H1 (cell line): ENCODE measurements around the gene APBA2. TPM values are rescaled to one million over a fixed set of nuclear protein-coding genes. Genes with fewer than 3 reads are reported as not detected.
A peak's percentile ranks its signal among the peaks of the same experiment; 100 is the strongest.

Source experiments
- CTCF ChIA-PET: fragments of 300-600 bp; sonication (Branson Sonifier 250); formaldehyde crosslinking; loops from one replicate; lab custom pipeline; 2021; ENCODE audit not compliant: partially characterized antibody; lab: Charles Lee
- POLR2A ChIA-PET: fragments of 300-600 bp; sonication (Branson Sonifier 250); formaldehyde crosslinking; loops from one replicate; lab custom pipeline; 2021; ENCODE audit warnings: inconsistent platforms; ENCODE audit not compliant: partially characterized antibody; lab: Charles Lee
- DNase-seq, 2 experiments: peaks; one replicate each; pipeline versions ENCODE4 v3.0.0 to v3.0.0-alpha.2; 2010 to 2022; ENCODE audit warnings: low spot score in 2 of 2, low read depth in 1 of 2, mixed read lengths in 1 of 2
- FAIRE-seq: peaks from 2 replicates; lab custom pipeline; 2011; peaks lifted over from hg19 to GRCh38; lab: Jason Lieb, UNC
- H2AFZ ChIP-seq: 2 replicates; pipeline ENCODE4 v1.8.1; 2012; ENCODE audit warnings: low read length, inconsistent platforms
- H2AK5ac ChIP-seq: 2 replicates; pipeline ENCODE4 v1.6.1; 2013; ENCODE audit warnings: low read depth, low read length
- H2BK120ac ChIP-seq: replicated peaks from 2 replicates; pipeline ENCODE3; 2013; ENCODE audit warnings: low read depth, low read length, inconsistent platforms
- H2BK12ac ChIP-seq: 2 replicates; pipeline ENCODE4 v1.6.1; 2013; ENCODE audit warnings: low read depth, low read length
- H2BK15ac ChIP-seq: 2 replicates; pipeline ENCODE4 v1.6.1; 2013; ENCODE audit warnings: low read length
- H2BK20ac ChIP-seq: 2 replicates; pipeline ENCODE4 v1.6.1; 2013; ENCODE audit warnings: low read length
- H2BK5ac ChIP-seq: 2 replicates; pipeline ENCODE4 v1.6.1; 2013; ENCODE audit warnings: low read depth, low read length
- H3K14ac ChIP-seq: 2 replicates; pipeline ENCODE4 v1.6.1; 2013; ENCODE audit warnings: inconsistent platforms; ENCODE audit not compliant: insufficient read length
- H3K18ac ChIP-seq: 2 replicates; pipeline ENCODE4 v1.6.1; 2013; ENCODE audit warnings: low read length; ENCODE audit errors: extremely low read depth
- H3K23ac ChIP-seq: 2 replicates; pipeline ENCODE4 v1.6.1; 2013; ENCODE audit warnings: inconsistent platforms; ENCODE audit not compliant: insufficient read length
- H3K23me2 ChIP-seq: 2 replicates; pipeline ENCODE4 v1.6.1; 2013; ENCODE audit warnings: low read depth, low read length
- H3K27ac ChIP-seq: 2 replicates; pipeline ENCODE4 v1.6.1; 2011; ENCODE audit warnings: low read depth, low read length, inconsistent platforms
- H3K27me3 ChIP-seq, 4 experiments: replicated peaks in 1 of 4; 1 replicate in 1 of 4; 2 replicates in 3 of 4; pipeline versions ENCODE4 v1.6.1 to v1.8.1; 2011 to 2013; ENCODE audit warnings: low read length in 3 of 4, mild to moderate bottlenecking in 3 of 4, inconsistent platforms in 2 of 4, mixed read lengths in 2 of 4, moderate library complexity in 1 of 4; ENCODE audit not compliant: control insufficient read depth in 3 of 4, insufficient read depth in 3 of 4; ENCODE audit errors: extremely low read depth in 1 of 4
- H3K36me3 ChIP-seq, 4 experiments: 2 replicates each; pipeline versions ENCODE4 v1.6.1 to v1.8.1; 2011 to 2013; ENCODE audit warnings: mild to moderate bottlenecking in 4 of 4, low read length in 3 of 4, moderate library complexity in 2 of 4, control low read depth in 1 of 4, inconsistent platforms in 1 of 4; ENCODE audit not compliant: insufficient read depth in 4 of 4, control insufficient read depth in 2 of 4
- H3K4ac ChIP-seq: replicated peaks from 2 replicates; pipeline ENCODE3; 2013; ENCODE audit warnings: low read length, low read depth, mixed read lengths, inconsistent platforms; ENCODE audit not compliant: insufficient read length
- H3K4me1 ChIP-seq, 4 experiments: replicated peaks in 1 of 4; 1 replicate in 1 of 4; 2 replicates in 3 of 4; pipeline versions ENCODE4 v1.6.1 to v1.8.1; 2011 to 2013; ENCODE audit warnings: low read length in 3 of 4, inconsistent platforms in 2 of 4, mixed read lengths in 1 of 4; ENCODE audit not compliant: insufficient read depth in 4 of 4, control insufficient read depth in 3 of 4
- H3K4me2 ChIP-seq, 2 experiments: 2 replicates each; pipeline versions ENCODE4 v1.6.1 to v1.8.1; 2011 to 2013; ENCODE audit warnings: low read depth in 2 of 2, low read length in 2 of 2, control low read depth in 1 of 2, inconsistent platforms in 1 of 2, mild to moderate bottlenecking in 1 of 2; ENCODE audit not compliant: insufficient read depth in 1 of 2
- H3K4me3 ChIP-seq, 4 experiments: fragments of 200-600, 300-600 bp in 1 of 4; sonication (generic), shearing (Covaris generic), sonication (Bioruptor Twin) in 1 of 4; 2 replicates each; pipeline versions ENCODE4 v1.5.1 to v1.8.1; 2011 to 2016; ENCODE audit warnings: low read length in 4 of 4, low read depth in 3 of 4, control low read depth in 2 of 4, inconsistent platforms in 2 of 4, mild to moderate bottlenecking in 2 of 4, mixed read lengths in 1 of 4, moderate library complexity in 1 of 4; ENCODE audit not compliant: insufficient read depth in 2 of 4; ENCODE audit errors: extremely low read depth in 1 of 4
- H3K56ac ChIP-seq: replicated peaks from 2 replicates; pipeline ENCODE3; 2013; ENCODE audit warnings: low read depth, mild to moderate bottlenecking, mixed read lengths, low read length, inconsistent platforms; ENCODE audit not compliant: insufficient read length
- H3K79me1 ChIP-seq: 2 replicates; pipeline ENCODE4 v1.6.1; 2013; ENCODE audit warnings: low read depth, low read length, control low read depth
- H3K79me2 ChIP-seq, 2 experiments: 2 replicates each; pipeline versions ENCODE4 v1.6.1 to v1.8.1; 2012 to 2013; ENCODE audit warnings: low read length in 2 of 2, mild to moderate bottlenecking in 2 of 2, inconsistent platforms in 1 of 2; ENCODE audit not compliant: insufficient read depth in 2 of 2, control insufficient read depth in 1 of 2
- H3K9ac ChIP-seq, 4 experiments: replicated peaks in 1 of 4; 1 replicate in 1 of 4; 2 replicates in 3 of 4; pipeline versions ENCODE4 v1.6.1 to v1.8.1; 2011 to 2013; ENCODE audit warnings: low read depth in 3 of 4, low read length in 3 of 4, control low read depth in 2 of 4, mild to moderate bottlenecking in 2 of 4, moderate library complexity in 2 of 4, inconsistent platforms in 1 of 4; ENCODE audit errors: extremely low read depth in 1 of 4
- H3K9me3 ChIP-seq, 2 experiments: 2 replicates each; pipeline versions ENCODE4 v1.6.1 to v1.8.1; 2012 to 2013; ENCODE audit warnings: mild to moderate bottlenecking in 2 of 2, moderate library complexity in 2 of 2, control low read depth in 1 of 2, inconsistent platforms in 1 of 2, low read depth in 1 of 2, low read length in 1 of 2, mixed read lengths in 1 of 2; ENCODE audit not compliant: insufficient read depth in 2 of 2
- H4K20me1 ChIP-seq, 2 experiments: replicated peaks in 1 of 2; 2 replicates each; pipeline versions ENCODE3 to v1.8.1; 2011 to 2013; ENCODE audit warnings: inconsistent platforms in 2 of 2, low read length in 2 of 2, mild to moderate bottlenecking in 1 of 2; ENCODE audit not compliant: insufficient read depth in 2 of 2, control insufficient read depth in 1 of 2
- H4K5ac ChIP-seq: 2 replicates; pipeline ENCODE4 v1.6.1; 2013; ENCODE audit warnings: low read length, low read depth, mixed read lengths, inconsistent platforms; ENCODE audit not compliant: insufficient read length
- H4K8ac ChIP-seq: 2 replicates; pipeline ENCODE4 v1.8.0; 2013; ENCODE audit warnings: mild to moderate bottlenecking, moderate library complexity, low read length, inconsistent platforms; ENCODE audit not compliant: insufficient read depth; ENCODE audit errors: extremely low read depth
- H4K91ac ChIP-seq: replicated peaks from 2 replicates; pipeline ENCODE3; 2013; ENCODE audit warnings: low read length, mixed read lengths, inconsistent platforms; ENCODE audit not compliant: insufficient read length
- BCL11A ChIP-seq, 2 experiments: IDR thresholded peaks; one replicate each; pipeline ENCODE4 v1.6.1; 2011; ENCODE audit warnings: low read depth in 2 of 2, low read length in 2 of 2, mild to moderate bottlenecking in 2 of 2
- BRCA1 ChIP-seq: IDR thresholded peaks from 2 replicates; pipeline ENCODE4 v1.6.1; 2012; ENCODE audit warnings: low read depth, low read length, improper control_type of control experiment
- CBX8 ChIP-seq: fragments of 300-800, 300-1000 bp; sonication (generic); IDR thresholded peaks from 2 replicates; pipeline ENCODE4 v1.7.1; 2016; ENCODE audit warnings: low read depth, low read length, borderline replicate concordance
- CEBPB ChIP-seq: IDR thresholded peaks from 2 replicates; pipeline ENCODE4 v1.6.1; 2012; ENCODE audit warnings: low read depth, low read length
- GABPA ChIP-seq: IDR thresholded peaks from 2 replicates; pipeline ENCODE4 v1.6.1; 2011; ENCODE audit warnings: mild to moderate bottlenecking, low read length, moderate library complexity, borderline replicate concordance; ENCODE audit not compliant: insufficient read depth
- HDAC2 ChIP-seq, 2 experiments: fragments of 300-600 bp in 1 of 2; sonication (generic) in 1 of 2; IDR thresholded peaks; 2 replicates each; pipeline ENCODE4 v1.6.1; 2011 to 2012; ENCODE audit warnings: low read depth in 2 of 2, low read length in 2 of 2, mild to moderate bottlenecking in 2 of 2, moderate library complexity in 2 of 2, borderline replicate concordance in 1 of 2, inconsistent platforms in 1 of 2
- JUND ChIP-seq: IDR thresholded peaks from 2 replicates; pipeline ENCODE4 v1.6.1; 2011; ENCODE audit warnings: mild to moderate bottlenecking, improper control_type of control experiment, low read length
- POU5F1 ChIP-seq: IDR thresholded peaks from 2 replicates; pipeline ENCODE4 v1.6.1; 2011; ENCODE audit warnings: low read depth, mild to moderate bottlenecking, low read length, moderate library complexity
- RBBP5 ChIP-seq: IDR thresholded peaks from 2 replicates; pipeline ENCODE4 v1.7.1; 2012; ENCODE audit warnings: low read depth, mild to moderate bottlenecking, inconsistent platforms, low read length, moderate library complexity, borderline replicate concordance
- SIRT6 ChIP-seq: IDR thresholded peaks from one replicate; pipeline ENCODE4 v1.7.1; 2012; ENCODE audit warnings: low read length, inconsistent platforms
- SP2 ChIP-seq: IDR thresholded peaks from 2 replicates; pipeline ENCODE4 v1.6.1; 2012; ENCODE audit warnings: mild to moderate bottlenecking, low read length, inconsistent platforms
- SP4 ChIP-seq: IDR thresholded peaks from 2 replicates; pipeline ENCODE4 v1.6.1; 2012; ENCODE audit warnings: low read length, inconsistent platforms
- TAF1 ChIP-seq: IDR thresholded peaks from 2 replicates; pipeline ENCODE4 v1.6.1; 2011; ENCODE audit warnings: mild to moderate bottlenecking, low read depth, low read length
- ZNF274 ChIP-seq: IDR thresholded peaks from 2 replicates; pipeline ENCODE4 v1.7.0; 2012; ENCODE audit warnings: low read length, borderline replicate concordance; ENCODE audit errors: extremely low read depth
- WGBS, 2 experiments: shearing (Covaris generic) in 1 of 2; methylation state at CpG; one replicate each; pipeline versions ENCODE4 v1.1.6 to v1.1.7; 2013 to 2015; ENCODE audit warnings: low lambda C conversion rate in 2 of 2, mixed read lengths in 2 of 2, inconsistent platforms in 1 of 2, low coverage in 1 of 2, missing lambda C conversion rate in 1 of 2; ENCODE audit not compliant: insufficient replicate concordance in 2 of 2, insufficient coverage in 1 of 2, insufficient read length in 1 of 2; ENCODE audit errors: extremely low coverage in 1 of 2, missing lambda C conversion rate in 1 of 2; 5-methylcytosine and 5-hydroxymethylcytosine counted together
- polyA plus RNA-seq, 7 experiments: library from polyadenylated mRNA; depleted of rRNA in 3 of 7; stranded (reverse) in 5 of 7; unstranded in 2 of 7; fragments of >200 nt in 5 of 7; fragments of 200-250 nt in 2 of 7; gene quantifications; 1 replicate in 5 of 7; 2 replicates in 1 of 7; 4 replicates in 1 of 7; pipeline versions ENCODE4 v1.2.1 to v1.2.3, GENCODE V29; 2011 to 2013; ENCODE audit warnings: missing spikeins in 2 of 7, mixed read lengths in 2 of 7
- total RNA-seq: library from RNA; stranded (reverse); fragmentation: NEBNext Ultra II Directional; extraction: Animal tissue kit (Norgen Biotek cat#: 25700); gene quantifications from 2 replicates; pipeline ENCODE4 v1.2.1, GENCODE V29; 2021
- TF ChIP-seq, protein P1 (sequence below): IDR thresholded peaks from 2 replicates; pipeline ENCODE4 v1.6.1; 2012; ENCODE audit warnings: inconsistent platforms

The APBA2 gene
- total and polyA plus RNA-seq, 2 of the 8 experiments (the other 6 are each of a cell fraction or from before 2014, with no cell fraction given): 15.5 to 19.0 TPM

DNA sequence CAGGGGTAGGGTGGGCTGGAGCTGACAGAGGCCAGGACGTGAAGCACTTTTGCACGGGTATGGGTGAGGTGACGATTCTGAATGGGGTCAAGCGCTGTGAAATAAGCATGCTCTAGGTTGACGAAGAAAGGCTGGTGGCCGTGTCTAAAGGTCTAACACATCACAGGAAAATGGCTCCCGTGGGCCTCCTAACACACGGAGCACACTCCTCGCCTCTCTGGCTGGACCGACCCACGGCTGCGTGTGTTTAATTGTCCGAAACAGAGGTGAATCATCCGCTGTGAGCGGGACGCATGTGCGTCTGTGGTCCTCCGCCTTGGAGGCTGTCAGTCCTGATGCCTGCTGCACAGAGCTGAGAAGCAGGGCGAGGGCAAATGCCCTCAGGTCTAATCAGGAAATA lies 253.3 kb downstream of the APBA2 start:
- Histone ChIP-seq H3K23me2 (peaks cover 9% of the 10 kb centered on the region), H2BK120ac (no peak overlapping the region), H3K4ac (no peak overlapping the region), H3K4me3 (no peak overlapping the region), H3K18ac (no peak overlapping the region), H2AK5ac (peak overlapping the region; percentile 82; the same call in 1 of the 2 replicates), H2BK5ac (no peak overlapping the region), H4K20me1 (peaks cover 0 to 2% of the 10 kb centered on the region in 2 experiments), H2BK12ac (peak overlapping the region; percentile 71; the same call in 1 of the 2 replicates), H3K4me2 (peak overlapping the region in 1 of 2 experiments; percentile 70; a peak in 1 of 4 replicates), H3K56ac (no peak overlapping the region), H3K79me2 (no peaks in the 10 kb centered on the region), H3K9ac (no peak overlapping the region), H3K14ac (no peak overlapping the region), H4K5ac (no peak overlapping the region), H2BK15ac (peak overlapping the region; percentile 48; the same call in 1 of the 2 replicates), H2BK20ac (no peak overlapping the region), H2AFZ (no peak overlapping the region), H3K4me1 (peaks cover 0 to 12% (median 8%) of the 10 kb centered on the region in 4 experiments; a peak in 6 of 7 replicates), H3K27me3 (no peaks in the 10 kb centered on the region), H3K79me1 (no peaks in the 10 kb centered on the region), H4K8ac (peak overlapping the region; percentile 41; the same call in 1 of the 2 replicates), H3K23ac (no peak overlapping the region), H4K91ac (no peak overlapping the region), H3K9me3 (no peaks in the 10 kb centered on the region), H3K27ac (no peak overlapping the region), H3K36me3 (no peaks in the 10 kb centered on the region)
- 94% methylated on average over 19 of the region's 19 CpGs; no CpG with 5 or more reads in 1 of the 2 experiments for WGBS, 2 experiments
- ChIA-PET CTCF (interaction anchor here (1.0 to 7.5 kb wide), 22 partner anchors 10 to 453 kb away, joined by 3 to 88 read pairs (median 6); no protein-coding TSS in a partner anchor), POLR2A (no interaction called here)
- FAIRE-seq: no peak
- TF ChIP-seq, protein P1, sequence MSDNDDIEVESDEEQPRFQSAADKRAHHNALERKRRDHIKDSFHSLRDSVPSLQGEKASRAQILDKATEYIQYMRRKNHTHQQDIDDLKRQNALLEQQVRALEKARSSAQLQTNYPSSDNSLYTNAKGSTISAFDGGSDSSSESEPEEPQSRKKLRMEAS: no peak
- TF ChIP-seq POU5F1 (no peak), BCL11A (IDR thresholded peaks at IDR 0.05; ENCODE audit: low read depth in 2 of 2, low read length in 2 of 2) (no peak), SIRT6 (no peak), SP4 (no peak), TAF1 (no peak), SP2 (no peak), JUND (no peak), BRCA1 (no peak), CEBPB (no peak), CBX8 (no peak), GABPA (no peak), HDAC2 (IDR thresholded peaks at IDR 0.05; ENCODE audit: borderline replicate concordance in 1 of 2, low read depth in 2 of 2, low read length in 2 of 2) (no peak), ZNF274 (no peak), RBBP5 (no peak)
- DNase-seq: no peak
